ENCODE measurements around the gene LMNTD2.

Gene LMNTD2

DNA sequence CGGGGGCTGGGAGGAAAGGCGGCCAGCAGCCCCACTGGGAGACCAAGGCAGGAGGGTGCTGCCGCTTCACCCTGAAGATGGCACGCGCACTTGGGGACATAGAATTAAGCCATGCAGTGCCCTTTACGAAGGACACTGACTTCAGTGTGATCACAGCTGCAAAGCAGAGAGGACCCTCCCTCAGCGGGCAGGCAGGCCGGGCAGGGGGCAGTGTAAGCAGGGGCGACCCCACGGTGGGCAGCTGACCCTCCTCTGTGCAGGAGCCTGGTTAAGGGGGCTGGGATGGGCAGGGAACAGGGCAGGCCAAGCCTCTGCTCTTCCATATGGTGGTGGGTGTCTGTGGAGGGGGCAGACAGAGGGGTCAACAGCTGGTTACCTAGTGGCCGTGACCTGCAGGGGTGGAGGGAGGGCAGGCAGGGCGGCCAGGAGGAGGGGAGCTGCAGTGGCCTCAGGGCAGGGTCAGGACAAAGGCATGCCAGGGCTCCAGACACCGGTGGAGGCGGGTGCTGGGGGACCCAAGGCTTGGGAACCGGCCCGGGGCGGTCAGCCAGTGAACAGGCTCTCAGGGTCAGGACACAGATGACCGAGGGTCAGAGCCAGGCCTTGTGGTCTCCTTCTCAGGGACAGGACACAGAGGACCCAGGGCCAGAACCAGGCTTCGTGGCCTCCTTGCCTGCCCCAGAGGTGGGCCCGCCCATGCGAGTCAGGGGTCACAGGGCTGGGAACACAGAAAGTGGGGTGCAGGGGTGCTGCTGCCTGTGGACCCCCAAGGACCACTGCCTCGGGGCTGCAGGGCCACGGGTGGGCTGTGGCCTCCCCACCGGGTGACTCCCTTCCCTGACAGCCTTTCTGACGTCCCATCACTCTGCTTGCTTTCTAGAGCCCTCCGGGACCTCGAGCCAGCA is 7.2 kb downstream of the LMNTD2 start:
- no peaks in the 10 kb centered on the region for H3K4me1 Mint-ChIP-seq
- TF ChIP-seq, protein P1, sequence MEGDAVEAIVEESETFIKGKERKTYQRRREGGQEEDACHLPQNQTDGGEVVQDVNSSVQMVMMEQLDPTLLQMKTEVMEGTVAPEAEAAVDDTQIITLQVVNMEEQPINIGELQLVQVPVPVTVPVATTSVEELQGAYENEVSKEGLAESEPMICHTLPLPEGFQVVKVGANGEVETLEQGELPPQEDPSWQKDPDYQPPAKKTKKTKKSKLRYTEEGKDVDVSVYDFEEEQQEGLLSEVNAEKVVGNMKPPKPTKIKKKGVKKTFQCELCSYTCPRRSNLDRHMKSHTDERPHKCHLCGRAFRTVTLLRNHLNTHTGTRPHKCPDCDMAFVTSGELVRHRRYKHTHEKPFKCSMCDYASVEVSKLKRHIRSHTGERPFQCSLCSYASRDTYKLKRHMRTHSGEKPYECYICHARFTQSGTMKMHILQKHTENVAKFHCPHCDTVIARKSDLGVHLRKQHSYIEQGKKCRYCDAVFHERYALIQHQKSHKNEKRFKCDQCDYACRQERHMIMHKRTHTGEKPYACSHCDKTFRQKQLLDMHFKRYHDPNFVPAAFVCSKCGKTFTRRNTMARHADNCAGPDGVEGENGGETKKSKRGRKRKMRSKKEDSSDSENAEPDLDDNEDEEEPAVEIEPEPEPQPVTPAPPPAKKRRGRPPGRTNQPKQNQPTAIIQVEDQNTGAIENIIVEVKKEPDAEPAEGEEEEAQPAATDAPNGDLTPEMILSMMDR (IDR thresholded peaks at IDR 0.05; ENCODE audit: unreplicated experiment in 3 of 3): no peak
- H3K9me3 Mint-ChIP-seq: no peaks in the 10 kb centered on the region
- H3K4me3 Mint-ChIP-seq: peak overlapping the region in 2 of 3 experiments; percentile 34 to 56
- H3K36me3 Mint-ChIP-seq (ENCODE audit: low read depth): no peaks in the 10 kb centered on the region
- peaks cover 43% of the 10 kb centered on the region for H3K27me3 Mint-ChIP-seq (ENCODE audit: low read depth)
- no peak overlapping the region for H3K27ac Mint-ChIP-seq

- TF ChIP-seq, protein P1 (IDR thresholded peaks at IDR 0.05; ENCODE audit: unreplicated experiment in 3 of 3): no peak
- Mint-ChIP-seq H3K4me3 (no peak overlapping the region), H3K36me3 (ENCODE audit: low read depth) (no peaks in the 10 kb centered on the region), H3K27ac (no peak overlapping the region), H3K4me1 (no peaks in the 10 kb centered on the region), H3K27me3 (ENCODE audit: low read depth) (peaks cover 27% of the 10 kb centered on the region), H3K9me3 (no peaks in the 10 kb centered on the region)
Measured at GRCh38 chr11:551596-551995, 8.9 kb downstream of the LMNTD2 start.

DNA sequence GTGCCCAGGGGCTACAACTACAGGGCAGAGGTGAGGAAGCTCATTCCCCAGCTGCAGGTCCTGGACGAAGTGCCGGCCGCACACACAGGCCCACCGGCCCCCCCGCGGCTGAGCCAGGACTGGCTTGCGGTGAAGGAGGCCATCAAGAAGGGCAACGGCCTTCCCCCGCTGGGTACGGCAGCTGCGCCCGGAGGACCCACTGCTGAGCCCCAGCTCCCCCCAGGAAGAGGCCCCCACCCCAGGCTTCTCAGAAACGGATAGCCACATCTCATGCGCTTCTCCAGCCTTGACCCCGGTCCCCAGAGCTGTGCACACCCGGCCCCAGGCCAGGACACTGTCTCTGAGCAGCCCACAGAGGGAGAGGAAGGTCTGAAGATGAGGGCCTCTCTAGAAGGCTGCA is 9.4 kb downstream of the LMNTD2 start:
- H3K4me1 Mint-ChIP-seq: no peaks in the 10 kb centered on the region
- TF ChIP-seq, protein P1 (IDR thresholded peaks at IDR 0.05; ENCODE audit: unreplicated experiment in 3 of 3): no peak
- H3K27me3 Mint-ChIP-seq (ENCODE audit: low read depth): peaks cover 26% of the 10 kb centered on the region
- no peaks in the 10 kb centered on the region for H3K36me3 Mint-ChIP-seq (ENCODE audit: low read depth)
- H3K9me3 Mint-ChIP-seq: no peaks in the 10 kb centered on the region
- no peak overlapping the region for H3K27ac Mint-ChIP-seq
- no peak overlapping the region for H3K4me3 Mint-ChIP-seq

DNA sequence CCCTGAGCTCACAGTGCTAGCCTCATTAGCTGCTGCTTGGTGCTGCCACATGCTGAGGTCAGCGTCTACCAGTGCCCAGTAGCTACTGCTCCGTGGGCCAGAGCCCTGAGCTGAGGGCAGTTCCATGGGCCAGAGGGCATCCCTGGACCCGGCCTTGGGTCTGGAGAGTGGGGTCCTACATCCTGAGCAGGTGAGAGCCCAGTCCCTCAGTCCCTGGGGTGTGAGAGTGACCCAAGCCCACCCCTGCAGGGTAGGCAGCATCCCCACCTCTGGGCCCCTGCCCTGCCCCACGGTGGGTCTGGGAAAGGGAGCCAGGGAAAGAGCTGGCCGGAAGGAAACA is 9.8 kb downstream of the LMNTD2 start:
- no peak overlapping the region for H3K4me3 Mint-ChIP-seq
- TF ChIP-seq, protein P1 (IDR thresholded peaks at IDR 0.05; ENCODE audit: unreplicated experiment in 3 of 3): no peak
- no peak overlapping the region for H3K27ac Mint-ChIP-seq
- H3K4me1 Mint-ChIP-seq: no peaks in the 10 kb centered on the region
- no peaks in the 10 kb centered on the region for H3K9me3 Mint-ChIP-seq
- H3K27me3 Mint-ChIP-seq (ENCODE audit: low read depth): peaks cover 24% of the 10 kb centered on the region
- H3K36me3 Mint-ChIP-seq (ENCODE audit: low read depth): no peaks in the 10 kb centered on the region

DNA sequence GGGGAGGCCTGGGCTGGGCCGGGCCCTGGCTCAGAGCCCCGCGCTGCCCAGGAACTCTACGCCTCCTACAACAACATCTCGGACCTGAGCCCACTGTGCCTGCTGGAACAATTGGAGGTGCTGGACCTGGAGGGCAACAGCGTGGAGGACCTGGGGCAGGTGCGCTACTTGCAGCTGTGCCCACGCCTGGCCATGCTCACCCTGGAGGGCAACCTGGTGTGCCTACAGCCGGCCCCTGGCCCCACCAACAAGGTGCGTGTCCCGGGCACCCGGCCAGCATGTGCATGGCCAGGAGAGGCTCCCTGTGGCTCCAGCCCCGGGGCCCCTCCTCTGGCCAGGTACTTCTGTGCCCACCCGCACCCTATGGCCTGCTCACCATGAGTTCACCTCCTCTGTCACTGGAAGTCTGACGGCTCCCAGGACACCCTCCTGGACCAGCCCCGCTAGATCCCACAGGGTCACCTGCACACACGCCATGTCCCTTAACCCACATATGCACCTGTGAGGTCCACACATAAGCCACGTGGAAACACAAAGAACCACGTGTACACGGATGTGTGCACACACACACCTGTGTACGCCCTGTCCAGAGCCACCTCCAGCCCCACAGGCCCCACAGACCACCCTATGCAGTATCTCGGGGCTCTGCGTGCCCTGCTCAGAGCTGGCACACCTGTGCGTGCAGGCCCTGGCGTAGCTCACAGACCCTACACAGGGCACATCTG is 10.4 kb downstream of the LMNTD2 start:
- TF ChIP-seq, protein P1 (IDR thresholded peaks at IDR 0.05; ENCODE audit: unreplicated experiment in 3 of 3): no peak
- H3K4me1 Mint-ChIP-seq: no peaks in the 10 kb centered on the region
- H3K27me3 Mint-ChIP-seq (ENCODE audit: low read depth): peaks cover 24% of the 10 kb centered on the region
- no peak overlapping the region for H3K4me3 Mint-ChIP-seq
- H3K9me3 Mint-ChIP-seq: no peaks in the 10 kb centered on the region
- no peaks in the 10 kb centered on the region for H3K36me3 Mint-ChIP-seq (ENCODE audit: low read depth)
- no peak overlapping the region for H3K27ac Mint-ChIP-seq

Measured in nephron (organoid).